ENCODE measurements around the gene PSORS1C2.

PSORS1C2 gene

DNA sequence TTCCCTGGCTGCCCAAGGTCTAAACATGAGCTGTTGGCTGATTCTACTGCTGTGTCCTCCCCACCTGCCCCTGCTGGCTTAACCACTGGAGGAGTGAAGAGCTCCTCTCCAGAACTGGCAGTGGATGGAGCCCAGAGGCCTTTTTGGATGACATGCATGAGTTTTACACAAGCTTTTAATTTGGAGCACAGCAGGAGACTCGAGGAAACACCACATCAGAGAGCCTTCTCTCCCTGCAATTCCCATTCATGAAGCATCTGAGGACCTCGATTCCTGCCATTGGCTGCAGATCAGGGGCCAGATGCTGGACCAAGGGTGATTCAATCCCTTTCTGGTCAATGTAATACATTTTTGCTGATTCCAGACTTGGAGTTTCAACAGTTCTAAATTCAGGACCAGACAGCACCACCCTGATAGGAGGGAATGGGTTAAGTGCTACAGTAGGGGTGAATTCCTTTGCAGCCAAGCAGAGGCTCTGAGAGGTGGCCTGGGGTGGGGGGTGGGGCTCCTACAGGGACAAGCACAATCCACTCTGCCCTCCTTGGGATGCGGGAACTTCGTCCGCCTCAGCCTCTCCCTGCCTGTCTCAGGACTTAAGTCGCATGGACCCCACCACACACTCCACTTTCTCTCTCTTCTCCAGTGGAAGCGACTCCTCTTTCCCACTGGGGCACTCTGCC is 24.9 kb downstream of the PSORS1C2 start:
- DNase-seq (ENCODE audit: low spot score), result no peak

DNA sequence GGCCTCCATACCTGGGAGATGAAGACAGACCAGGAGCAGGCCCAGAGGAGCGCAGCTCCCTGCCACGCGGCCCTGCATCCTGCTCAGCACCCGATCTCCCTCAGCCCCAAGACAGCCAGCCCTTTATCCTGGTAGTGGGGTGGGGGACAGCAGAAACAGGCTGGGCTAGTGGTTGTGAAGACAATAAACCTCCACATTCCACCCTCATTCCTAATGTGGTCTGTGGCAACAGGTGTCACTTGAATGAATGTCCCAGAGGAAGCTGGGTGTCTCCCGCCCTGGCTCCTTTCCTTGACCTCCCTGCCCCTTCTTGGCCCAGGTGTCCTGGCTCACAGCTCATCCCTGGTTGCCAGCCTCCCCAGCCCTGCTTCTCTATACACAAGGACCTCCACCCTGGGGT is 26.4 kb downstream of the PSORS1C2 start, which contains the start of gene C6orf15:
TSS of gene C6orf15 (minus strand) at position 98 of the 400 bp plus-strand sequence. CDS start at position 78, 20 bp downstream.
- no peak for DNase-seq (ENCODE audit: low spot score)

DNA sequence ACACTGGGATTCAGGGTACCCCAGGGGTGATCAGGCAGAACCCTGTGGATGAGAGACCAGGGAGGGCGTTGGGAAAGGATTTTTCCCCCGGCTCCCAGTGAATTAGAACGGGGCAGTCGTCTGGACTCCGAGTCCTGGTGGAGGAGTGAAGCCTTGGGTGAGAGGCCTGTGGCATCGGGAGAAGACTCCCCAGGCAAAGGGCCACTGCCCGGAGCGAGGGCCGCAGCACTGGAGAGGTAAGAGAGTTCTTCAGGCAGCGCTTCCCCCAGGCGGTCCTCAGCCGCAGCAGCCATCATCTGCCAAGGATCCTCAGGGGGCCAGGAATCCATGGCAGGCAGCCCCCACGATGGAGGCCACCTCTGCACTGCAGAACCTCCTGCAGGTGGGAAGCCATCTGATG is 27.2 kb downstream of the PSORS1C2 start:
- no peak for DNase-seq (ENCODE audit: low spot score)

- DNase-seq (ENCODE audit: low spot score), result no peak
Observed at GRCh38 chr6:31110825-31111582, 27.9 kb downstream of the PSORS1C2 start.

- DNase-seq (ENCODE audit: low spot score), result no peak
Observed at GRCh38 chr6:31107052-31107451, 31.8 kb downstream of the PSORS1C2 start.

- no peak for DNase-seq (ENCODE audit: low spot score)
Observed at GRCh38 chr6:31103136-31103535, 35.7 kb downstream of the PSORS1C2 start.

DNA sequence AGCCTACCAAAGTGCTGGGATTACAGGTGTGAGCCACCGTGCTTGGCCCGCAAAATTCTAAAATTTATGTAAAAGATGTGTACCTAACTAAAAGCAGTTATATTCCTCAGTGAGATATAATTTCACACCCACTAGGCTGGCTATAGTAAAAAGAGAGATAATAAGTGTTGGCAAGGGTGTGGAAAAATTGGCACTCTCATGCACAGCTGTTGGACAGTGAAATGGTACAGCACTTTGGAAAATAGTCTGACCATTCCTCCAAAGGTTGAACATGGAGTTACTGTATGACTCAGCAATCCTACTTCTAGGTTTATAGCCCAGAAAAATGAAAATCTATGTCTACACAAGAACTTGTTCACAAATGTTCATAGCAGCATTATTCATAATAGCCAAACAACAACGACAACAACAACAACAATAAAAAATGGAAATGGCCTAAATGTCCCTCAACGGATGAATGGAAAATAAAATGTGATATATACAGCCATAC is 40.4 kb downstream of the PSORS1C2 start:
- DNase-seq (ENCODE audit: low spot score), result no peak

DNA sequence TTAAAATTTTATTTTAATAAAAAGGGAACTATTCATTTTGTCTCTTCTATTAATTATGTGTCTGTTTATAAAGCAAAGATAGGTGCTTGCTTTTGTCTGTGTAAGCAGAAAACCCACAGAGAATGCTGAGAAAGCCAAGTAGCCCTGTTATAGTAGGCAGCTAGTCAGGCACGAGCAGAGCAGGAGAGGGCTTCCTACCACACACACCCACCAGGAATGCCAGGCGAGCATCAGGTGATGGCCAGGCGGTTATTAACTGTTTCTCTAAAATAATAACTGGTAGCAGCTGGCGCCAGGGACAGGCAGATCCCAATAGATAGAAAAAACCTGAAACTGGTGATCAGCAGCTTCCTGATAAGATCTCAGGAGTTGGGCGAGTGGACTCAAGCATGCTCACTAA is 42.2 kb downstream of the PSORS1C2 start:
- no peak for DNase-seq (ENCODE audit: low spot score)

GRCh38 chr6:31096215-31096614 is 42.7 kb downstream of the PSORS1C2 start:
- DNase-seq (ENCODE audit: low spot score), result no peak

DNA sequence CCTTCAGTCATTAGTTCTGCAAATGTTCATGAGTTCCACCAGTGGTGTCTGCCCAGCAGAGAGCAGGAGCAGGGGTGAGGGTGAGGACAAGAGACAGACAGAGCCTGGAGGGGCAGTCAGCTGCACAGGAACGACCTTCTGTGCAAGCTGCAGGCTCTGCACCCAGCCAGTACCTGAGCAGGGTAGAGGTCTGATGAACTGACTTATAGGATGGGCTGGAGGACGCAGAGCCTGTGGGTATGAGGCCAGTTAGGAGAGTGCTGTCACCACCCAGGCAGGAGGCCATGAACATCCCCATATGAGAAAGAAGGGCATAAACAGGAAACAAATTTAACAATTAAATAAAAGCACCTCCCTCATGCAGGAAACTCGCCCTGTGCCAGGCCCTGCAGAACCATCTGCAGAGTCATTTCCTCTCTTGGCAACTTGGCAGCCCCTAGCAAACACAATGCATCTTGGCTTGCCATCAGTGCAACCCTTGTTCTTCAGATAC is 44.4 kb downstream of the PSORS1C2 start:
- DNase-seq (ENCODE audit: low spot score), result no peak

DNA sequence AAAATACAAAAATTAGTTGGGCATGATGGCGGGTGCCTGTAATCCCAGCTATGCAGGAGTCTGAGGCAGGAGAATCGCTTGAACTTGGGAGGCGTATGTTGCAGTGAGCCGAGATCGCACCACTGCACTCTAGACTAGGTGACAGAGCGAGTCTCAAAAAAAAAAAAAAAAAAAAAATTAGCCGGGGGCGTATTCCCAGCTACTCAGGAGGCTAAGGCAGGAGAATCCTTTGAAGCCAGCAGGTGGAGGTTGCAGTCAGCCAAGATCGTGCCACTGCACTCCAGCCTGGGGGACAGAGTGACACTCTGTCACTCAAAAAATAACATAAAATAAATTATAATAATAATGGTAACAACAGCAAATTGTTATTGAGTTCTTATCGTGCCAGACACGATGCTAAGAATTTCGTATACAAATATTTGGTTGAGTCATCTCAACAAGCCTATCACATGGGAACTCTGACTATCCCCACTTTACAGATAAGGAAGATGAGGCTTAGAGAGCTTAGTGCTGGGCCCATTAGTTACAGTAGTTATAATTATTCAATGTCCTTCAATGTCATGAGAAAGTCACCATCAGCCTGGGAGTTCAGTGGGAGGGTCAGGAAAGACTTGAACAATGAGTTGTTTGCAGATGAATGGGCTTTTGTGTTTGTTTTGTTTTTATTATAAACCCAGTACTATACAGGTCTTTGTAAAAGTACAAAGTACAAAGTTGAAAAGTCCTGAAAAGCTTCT is 45.9 kb downstream of the PSORS1C2 start:
- no peak for DNase-seq (ENCODE audit: low spot score)

GRCh38 chr6:31092238-31092637 is 46.6 kb downstream of the PSORS1C2 start:
- DNase-seq (ENCODE audit: low spot score), result no peak

GRCh38 chr6:31091680-31092079 is 47.2 kb downstream of the PSORS1C2 start:
- DNase-seq (ENCODE audit: low spot score), result no peak

- no peak for DNase-seq (ENCODE audit: low spot score)
Observed at GRCh38 chr6:31090973-31091364, 47.9 kb downstream of the PSORS1C2 start.

- DNase-seq (ENCODE audit: low spot score), result no peak
Observed at GRCh38 chr6:31090275-31090972, 48.4 kb downstream of the PSORS1C2 start.
